OCI-LY1 (cell line): ENCODE measurements around the gene POLD3.

Experiments
- EZH2 ChIP-seq: fragments of 200-600 bp; sonication (generic), shearing (Covaris generic); IDR thresholded peaks from 2 replicates; pipeline ENCODE4 v1.8.0; 2017; ENCODE audit warnings: borderline replicate concordance, mixed run types, mild to moderate bottlenecking, antibody characterized with exemption, low read length, moderate library complexity, mixed read lengths
- TF ChIP-seq, protein P1 (sequence below): fragments of 200-600 bp; sonication (generic), shearing (Covaris generic); IDR thresholded peaks from 2 replicates; pipeline ENCODE4 v1.5.1; 2017; ENCODE audit warnings: mild to moderate bottlenecking, antibody characterized with exemption, low read length, moderate library complexity, mixed read lengths

GRCh38 chr11:74620531-74620930 lies 28.1 kb downstream of the POLD3 start:
- TF ChIP-seq, protein P1, sequence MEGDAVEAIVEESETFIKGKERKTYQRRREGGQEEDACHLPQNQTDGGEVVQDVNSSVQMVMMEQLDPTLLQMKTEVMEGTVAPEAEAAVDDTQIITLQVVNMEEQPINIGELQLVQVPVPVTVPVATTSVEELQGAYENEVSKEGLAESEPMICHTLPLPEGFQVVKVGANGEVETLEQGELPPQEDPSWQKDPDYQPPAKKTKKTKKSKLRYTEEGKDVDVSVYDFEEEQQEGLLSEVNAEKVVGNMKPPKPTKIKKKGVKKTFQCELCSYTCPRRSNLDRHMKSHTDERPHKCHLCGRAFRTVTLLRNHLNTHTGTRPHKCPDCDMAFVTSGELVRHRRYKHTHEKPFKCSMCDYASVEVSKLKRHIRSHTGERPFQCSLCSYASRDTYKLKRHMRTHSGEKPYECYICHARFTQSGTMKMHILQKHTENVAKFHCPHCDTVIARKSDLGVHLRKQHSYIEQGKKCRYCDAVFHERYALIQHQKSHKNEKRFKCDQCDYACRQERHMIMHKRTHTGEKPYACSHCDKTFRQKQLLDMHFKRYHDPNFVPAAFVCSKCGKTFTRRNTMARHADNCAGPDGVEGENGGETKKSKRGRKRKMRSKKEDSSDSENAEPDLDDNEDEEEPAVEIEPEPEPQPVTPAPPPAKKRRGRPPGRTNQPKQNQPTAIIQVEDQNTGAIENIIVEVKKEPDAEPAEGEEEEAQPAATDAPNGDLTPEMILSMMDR: no peak
- TF ChIP-seq EZH2: no peak
